ENCODE results near the gene HBP1. TPM values are rescaled to one million over a fixed set of nuclear protein-coding genes. Genes with fewer than 3 reads are reported as not detected.

Gene HBP1
- total RNA-seq, 1 donor from 2014 or later: 121 TPM

- H3K36me3 ChIP-seq: no peaks in the 10 kb centered on the region
- H4K20me1 ChIP-seq (ENCODE audit: low read depth): peaks cover 14% of the 10 kb centered on the region
- TF ChIP-seq EZH2 (IDR thresholded peaks at IDR 0.05): no peak
- TF ChIP-seq, protein P1, sequence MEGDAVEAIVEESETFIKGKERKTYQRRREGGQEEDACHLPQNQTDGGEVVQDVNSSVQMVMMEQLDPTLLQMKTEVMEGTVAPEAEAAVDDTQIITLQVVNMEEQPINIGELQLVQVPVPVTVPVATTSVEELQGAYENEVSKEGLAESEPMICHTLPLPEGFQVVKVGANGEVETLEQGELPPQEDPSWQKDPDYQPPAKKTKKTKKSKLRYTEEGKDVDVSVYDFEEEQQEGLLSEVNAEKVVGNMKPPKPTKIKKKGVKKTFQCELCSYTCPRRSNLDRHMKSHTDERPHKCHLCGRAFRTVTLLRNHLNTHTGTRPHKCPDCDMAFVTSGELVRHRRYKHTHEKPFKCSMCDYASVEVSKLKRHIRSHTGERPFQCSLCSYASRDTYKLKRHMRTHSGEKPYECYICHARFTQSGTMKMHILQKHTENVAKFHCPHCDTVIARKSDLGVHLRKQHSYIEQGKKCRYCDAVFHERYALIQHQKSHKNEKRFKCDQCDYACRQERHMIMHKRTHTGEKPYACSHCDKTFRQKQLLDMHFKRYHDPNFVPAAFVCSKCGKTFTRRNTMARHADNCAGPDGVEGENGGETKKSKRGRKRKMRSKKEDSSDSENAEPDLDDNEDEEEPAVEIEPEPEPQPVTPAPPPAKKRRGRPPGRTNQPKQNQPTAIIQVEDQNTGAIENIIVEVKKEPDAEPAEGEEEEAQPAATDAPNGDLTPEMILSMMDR (IDR thresholded peaks at IDR 0.05): no peak
- no peak for TF ChIP-seq EZH2phosphoT487 (IDR thresholded peaks at IDR 0.05)
- H3F3A ChIP-seq (ENCODE audit: low read depth): no peaks in the 10 kb centered on the region
- no peak overlapping the region for H3K4me3 ChIP-seq
- H3K27ac Mint-ChIP-seq: no peak overlapping the region
- no peaks in the 10 kb centered on the region for H3K9me3 Mint-ChIP-seq
- no peak overlapping the region for H3K4me3 Mint-ChIP-seq
- H3K9ac ChIP-seq: no peak overlapping the region
- H3K79me2 ChIP-seq (ENCODE audit: low read depth): no peaks in the 10 kb centered on the region
- H3K9me3 ChIP-seq (ENCODE audit: low read depth): no peaks in the 10 kb centered on the region
- peaks cover 5% of the 10 kb centered on the region for H3K4me1 ChIP-seq
- no peak overlapping the region for H2AFZ ChIP-seq (replicated peaks)
- H3K27me3 ChIP-seq: no peaks in the 10 kb centered on the region
- DNase-seq (ENCODE audit: low spot score): no peak
- H3K27ac ChIP-seq: no peak overlapping the region
- H3K4me2 ChIP-seq: no peak overlapping the region
- no peaks in the 10 kb centered on the region for H3K36me3 Mint-ChIP-seq
- peaks cover 18% of the 10 kb centered on the region for H3K4me1 Mint-ChIP-seq
- no peaks in the 10 kb centered on the region for H3K27me3 Mint-ChIP-seq (ENCODE audit: insufficient read depth, low read depth)
Measured at GRCh38 chr7:107123392-107123791, 45.4 kb upstream of the HBP1 start.

- TF ChIP-seq, protein P1 (IDR thresholded peaks at IDR 0.05): no peak
- TF ChIP-seq EZH2 (IDR thresholded peaks at IDR 0.05) (no peak), EZH2phosphoT487 (IDR thresholded peaks at IDR 0.05) (no peak)
- H3F3A ChIP-seq (ENCODE audit: low read depth): no peaks in the 10 kb centered on the region
- DNase-seq (ENCODE audit: low spot score): no peak
- H3K9me3 ChIP-seq (ENCODE audit: low read depth): no peaks in the 10 kb centered on the region
- H3K36me3 ChIP-seq: no peaks in the 10 kb centered on the region
- H3K4me1 Mint-ChIP-seq: peaks cover 8% of the 10 kb centered on the region
- H3K4me3 Mint-ChIP-seq: no peak overlapping the region
- H3K36me3 Mint-ChIP-seq: peaks cover 8% of the 10 kb centered on the region
- no peak overlapping the region for H3K4me3 ChIP-seq
- no peak overlapping the region for H3K27ac ChIP-seq
- no peak overlapping the region for H3K4me2 ChIP-seq
- H3K27me3 Mint-ChIP-seq (ENCODE audit: insufficient read depth, low read depth): no peaks in the 10 kb centered on the region
- no peaks in the 10 kb centered on the region for H4K20me1 ChIP-seq (ENCODE audit: low read depth)
- H3K4me1 ChIP-seq: no peaks in the 10 kb centered on the region
- H3K9ac ChIP-seq: no peak overlapping the region
- no peak overlapping the region for H2AFZ ChIP-seq (replicated peaks)
- no peaks in the 10 kb centered on the region for H3K9me3 Mint-ChIP-seq
- H3K27ac Mint-ChIP-seq: no peak overlapping the region
- H3K79me2 ChIP-seq (ENCODE audit: low read depth): no peaks in the 10 kb centered on the region
- no peaks in the 10 kb centered on the region for H3K27me3 ChIP-seq
Measured at GRCh38 chr7:107125475-107125874, 43.3 kb upstream of the HBP1 start.

- H3K9me3 Mint-ChIP-seq: no peaks in the 10 kb centered on the region
- no peaks in the 10 kb centered on the region for H3K27me3 Mint-ChIP-seq (ENCODE audit: insufficient read depth, low read depth)
- H3K4me1 Mint-ChIP-seq: peaks cover 8% of the 10 kb centered on the region
- no peak overlapping the region for H3K4me2 ChIP-seq
- no peak for DNase-seq (ENCODE audit: low spot score)
- TF ChIP-seq EZH2phosphoT487 (IDR thresholded peaks at IDR 0.05) (no peak), EZH2 (IDR thresholded peaks at IDR 0.05) (no peak)
- TF ChIP-seq, protein P1 (IDR thresholded peaks at IDR 0.05): no peak
- no peak overlapping the region for H3K4me3 Mint-ChIP-seq
- H2AFZ ChIP-seq (replicated peaks): no peak overlapping the region
- no peak overlapping the region for H3K4me3 ChIP-seq
- H3K36me3 ChIP-seq: no peaks in the 10 kb centered on the region
- H3K9me3 ChIP-seq (ENCODE audit: low read depth): no peaks in the 10 kb centered on the region
- no peak overlapping the region for H3K27ac Mint-ChIP-seq
- no peaks in the 10 kb centered on the region for H3F3A ChIP-seq (ENCODE audit: low read depth)
- no peaks in the 10 kb centered on the region for H3K27me3 ChIP-seq
- H3K4me1 ChIP-seq: no peaks in the 10 kb centered on the region
- no peaks in the 10 kb centered on the region for H4K20me1 ChIP-seq (ENCODE audit: low read depth)
- no peaks in the 10 kb centered on the region for H3K79me2 ChIP-seq (ENCODE audit: low read depth)
- H3K9ac ChIP-seq: no peak overlapping the region
- no peak overlapping the region for H3K27ac ChIP-seq
- H3K36me3 Mint-ChIP-seq: peaks cover 8% of the 10 kb centered on the region
Measured at GRCh38 chr7:107128217-107128616, 40.6 kb upstream of the HBP1 start.
